GM12865 (cell line): ENCODE data around the gene SLC24A2.

Experiments used
- DNase-seq: peaks from one replicate; pipeline ENCODE4 v3.0.0; 2010; ENCODE audit warnings: low read depth
- H3K4me3 ChIP-seq: 2 replicates; pipeline ENCODE4 v1.5.1; 2011; ENCODE audit warnings: mild to moderate bottlenecking, low read depth, low read length, control low read depth
- CTCF ChIP-seq: IDR thresholded peaks from 2 replicates; pipeline ENCODE4 v1.5.1; 2011; ENCODE audit warnings: low read length, control low read depth, low read depth, inconsistent platforms; ENCODE audit not compliant: insufficient read depth; ENCODE audit errors: missing control alignments

The SLC24A2 gene

GRCh38 chr9:19807182-19807892, 18.5 kb upstream of the SLC24A2 start:
- no peak for TF ChIP-seq CTCF
- DNase-seq, result no peak
- H3K4me3 ChIP-seq, result no peak overlapping the region

DNA sequence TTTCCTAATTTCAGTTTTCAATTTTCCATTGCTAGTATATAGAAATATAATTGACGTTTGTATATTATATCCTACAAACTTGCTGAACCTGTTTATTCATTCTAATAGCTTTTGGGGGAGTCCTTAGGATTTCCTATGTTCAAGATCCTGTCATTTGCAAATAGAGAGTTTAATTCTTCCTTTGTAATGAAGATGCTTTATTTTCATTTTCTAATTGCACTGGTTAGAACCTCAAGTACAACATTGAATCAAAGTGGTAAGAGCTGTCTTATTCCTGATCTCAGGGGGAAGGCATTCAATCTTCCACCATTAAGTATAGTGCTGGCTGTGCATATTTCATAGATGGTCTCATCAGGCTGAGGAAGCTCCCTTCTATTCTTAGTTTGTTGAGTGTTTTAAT, 15.6 kb upstream of the SLC24A2 start:
- no peak for TF ChIP-seq CTCF
- no peak for DNase-seq
- H3K4me3 ChIP-seq, result no peak overlapping the region

DNA sequence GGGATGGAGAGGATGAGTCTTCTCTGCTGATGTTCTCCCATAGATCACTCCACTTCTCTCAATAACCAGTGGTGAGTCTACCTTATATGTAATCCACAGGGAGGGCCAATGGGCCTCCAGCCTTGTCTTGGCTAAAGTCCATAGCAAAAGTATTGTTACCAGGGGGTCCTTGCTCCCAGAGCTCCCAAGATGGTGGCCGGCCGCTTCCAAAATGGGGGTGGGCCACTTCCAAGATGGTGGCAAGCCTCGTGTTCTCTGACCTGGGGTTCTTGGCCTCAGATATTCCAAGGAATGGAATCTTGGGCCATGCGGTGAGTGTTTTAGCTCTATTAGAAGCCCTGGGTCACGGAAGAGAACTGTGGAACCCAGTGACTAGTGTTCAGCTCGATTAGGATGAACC, 12.0 kb upstream of the SLC24A2 start:
- no peak overlapping the region for H3K4me3 ChIP-seq
- DNase-seq, result no peak
- TF ChIP-seq CTCF, result no peak

DNA sequence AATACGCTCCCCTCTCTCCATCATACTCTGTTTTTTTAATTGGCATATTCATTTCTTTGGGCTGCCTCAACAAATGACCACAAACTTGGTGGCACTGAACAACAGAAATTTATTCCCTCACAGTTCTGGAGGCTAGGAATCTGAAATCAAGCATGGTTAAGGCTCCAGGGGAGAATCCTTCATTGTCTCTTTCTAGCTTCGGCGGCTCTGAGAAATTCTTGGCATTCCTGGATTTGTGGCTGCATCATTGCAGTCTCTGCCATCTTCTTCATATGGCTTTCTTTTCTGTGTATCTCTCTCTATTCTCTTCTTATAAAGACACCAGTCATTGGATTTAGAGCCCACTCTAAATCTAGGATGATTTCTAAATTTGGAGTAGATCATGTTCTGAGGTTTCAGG, 10.9 kb upstream of the SLC24A2 start:
- TF ChIP-seq CTCF, result no peak
- H3K4me3 ChIP-seq, result no peak overlapping the region
- DNase-seq, result no peak

GRCh38 chr9:19788152-19788551, 685 bp downstream of the SLC24A2 start:
- DNase-seq, result no peak
- H3K4me3 ChIP-seq, result no peak overlapping the region
- no peak for TF ChIP-seq CTCF

- TF ChIP-seq CTCF, result no peak
- DNase-seq, result no peak
- no peak overlapping the region for H3K4me3 ChIP-seq
These were observed 1.2 kb downstream of the SLC24A2 start for GRCh38 chr9:19787672-19788071.

GRCh38 chr9:19785230-19785629, 3.6 kb downstream of the SLC24A2 start:
- H3K4me3 ChIP-seq, result no peak overlapping the region
- no peak for DNase-seq
- TF ChIP-seq CTCF, result no peak
